SK-MEL-5 (cell line): Measurements from ENCODE around the gene CACNA1C. TPM values are rescaled to one million over a fixed set of nuclear protein-coding genes. Genes with fewer than 3 reads are reported as not detected.

Experiments used
- DNase-seq: peaks from one replicate; pipeline ENCODE4 v3.0.0-alpha.2; 2016; ENCODE audit warnings: low read depth, low spot score
- in situ Hi-C: cut with HindIII; loops from 2 replicates; pipeline ENCODE4 v1.10.0; 2016; ENCODE audit warnings: low sequenced_read_pairs, high pct_unique_total_duplicates, low pct_unique_long_range_greater_than_20kb
- total RNA-seq: library from RNA; depleted of rRNA; stranded (reverse); fragments of >200 nt; shearing (Covaris generic); gene quantifications from 2 replicates; pipeline ENCODE4 v1.2.3, GENCODE V29; 2014

The CACNA1C gene
- total RNA-seq, 1 experiment from 2014 or later: 0.05 TPM

- in situ Hi-C loops: no loop called here
- DNase-seq: no peak
Observed at GRCh38 chr12:2637371-2637770, 584.6 kb downstream of the CACNA1C start.

DNA sequence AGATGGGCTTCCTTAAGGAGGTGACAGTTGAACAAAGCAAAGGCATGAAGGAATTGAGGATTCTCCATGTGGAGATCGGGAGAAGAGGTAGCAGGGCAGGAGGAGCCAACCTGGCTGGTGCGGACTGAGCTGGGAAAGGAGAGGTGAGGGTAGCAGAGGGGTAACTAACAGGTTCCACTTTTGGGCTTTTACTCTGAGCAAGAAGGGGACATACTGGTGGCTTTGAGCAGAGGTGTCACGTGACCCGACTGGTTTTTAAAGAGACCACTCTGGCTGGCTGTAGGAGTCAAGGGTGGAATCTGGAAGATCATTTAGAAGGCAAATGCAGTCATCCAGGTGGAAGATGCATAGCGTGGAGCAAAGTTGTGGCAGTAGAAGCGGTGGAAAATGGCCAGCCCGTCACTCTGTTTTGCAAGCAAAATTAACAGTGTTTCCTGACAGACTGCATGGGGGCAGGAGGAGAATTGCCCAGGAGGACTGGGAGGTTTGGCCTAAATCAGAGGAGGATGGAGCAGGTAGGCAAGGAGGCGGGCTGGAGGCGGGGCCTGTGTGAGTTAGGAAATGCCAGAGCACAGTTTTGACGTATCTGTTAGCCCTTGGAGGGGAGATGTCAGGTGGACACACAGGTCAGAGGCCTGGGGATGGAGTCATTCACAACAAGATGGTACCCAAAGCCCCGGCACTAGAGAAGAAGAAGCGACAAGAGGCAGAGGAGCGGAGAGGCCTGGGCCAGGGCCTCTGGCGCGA, 585.7 kb downstream of the CACNA1C start:
- in situ Hi-C loops: no loop called here
- DNase-seq: no peak

DNA sequence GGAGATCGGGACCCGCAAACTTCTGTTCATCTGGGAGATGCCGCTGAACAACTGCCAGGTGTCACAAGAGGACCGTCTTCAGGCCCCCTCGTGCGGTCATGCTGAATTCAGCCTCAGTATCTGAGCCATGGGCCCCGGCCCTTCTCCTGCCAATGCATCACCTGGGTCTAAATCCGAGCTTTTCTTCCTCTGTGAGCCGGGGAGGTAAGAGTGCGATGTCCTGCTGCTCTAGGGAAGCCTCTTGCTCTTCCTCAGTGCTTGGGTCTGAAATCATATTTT, 586.2 kb downstream of the CACNA1C start:
- DNase-seq: no peak
- in situ Hi-C loops: no loop called here

- DNase-seq: peak; percentile 22
- in situ Hi-C loops: no loop called here
Observed at GRCh38 chr12:2640281-2640680, 587.5 kb downstream of the CACNA1C start.

DNA sequence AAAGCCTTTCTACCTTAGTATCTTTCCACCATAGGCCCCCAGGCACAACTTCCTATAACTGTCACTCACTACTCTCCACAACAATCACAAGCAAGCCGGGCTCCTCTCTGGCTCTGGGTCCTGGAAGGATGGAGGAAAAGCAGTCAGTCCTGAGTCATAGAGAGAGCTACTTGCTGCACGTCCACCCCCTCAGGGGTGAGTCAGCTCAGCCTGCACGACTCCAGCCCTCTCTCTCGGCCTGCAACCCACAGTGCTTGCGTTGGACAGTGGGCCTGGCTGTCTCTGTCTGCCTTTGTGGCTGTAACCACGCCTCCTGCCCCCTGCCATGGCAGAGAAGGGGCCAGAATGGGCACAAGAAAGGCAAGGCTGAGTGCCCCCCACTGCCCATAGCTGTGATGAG, 587.9 kb downstream of the CACNA1C start:
- DNase-seq: peak; percentile 29
- in situ Hi-C loops: no loop called here

DNA sequence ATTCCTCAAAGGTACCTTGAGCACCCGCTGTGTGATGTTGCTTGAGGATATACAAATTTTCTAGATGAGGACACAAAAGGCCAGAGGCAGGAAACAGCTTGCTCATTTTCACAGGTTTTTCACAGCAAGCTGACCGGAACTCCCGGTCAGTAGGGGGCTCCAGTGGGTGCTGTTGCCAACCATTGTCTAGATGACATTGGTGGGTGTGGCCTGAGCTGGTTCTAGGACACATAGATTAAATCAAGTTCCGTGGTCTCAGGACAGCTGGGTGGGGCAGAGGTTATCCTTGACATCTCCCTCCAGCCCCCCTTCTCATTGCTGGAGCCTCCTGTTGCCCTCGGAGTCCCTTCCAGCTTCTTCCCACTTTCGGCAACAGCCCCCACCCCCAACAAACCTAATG, 588.4 kb downstream of the CACNA1C start:
- peak; percentile 26 for DNase-seq
- in situ Hi-C loops: no loop called here

DNA sequence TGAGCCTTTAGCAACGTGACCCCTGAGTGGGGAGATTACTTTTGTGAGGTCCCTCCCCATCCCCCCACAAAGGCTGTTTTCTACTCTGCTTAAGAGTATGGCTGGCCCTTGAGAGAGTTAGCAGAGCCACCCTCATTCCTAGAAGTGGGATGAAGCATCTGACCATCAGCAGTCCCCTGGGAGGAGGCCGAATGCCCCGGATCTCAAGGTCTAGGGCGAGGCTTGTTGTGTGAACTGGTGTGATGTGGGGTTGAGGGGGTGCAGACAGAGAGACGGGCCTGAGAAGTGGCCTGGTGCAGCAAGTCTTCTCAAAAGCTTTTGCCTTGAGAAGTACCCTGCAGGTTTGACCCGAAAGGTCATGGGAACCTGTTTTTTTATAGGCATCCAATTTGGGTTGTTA, 589.0 kb downstream of the CACNA1C start:
- in situ Hi-C loops: no loop called here
- no peak for DNase-seq

DNA sequence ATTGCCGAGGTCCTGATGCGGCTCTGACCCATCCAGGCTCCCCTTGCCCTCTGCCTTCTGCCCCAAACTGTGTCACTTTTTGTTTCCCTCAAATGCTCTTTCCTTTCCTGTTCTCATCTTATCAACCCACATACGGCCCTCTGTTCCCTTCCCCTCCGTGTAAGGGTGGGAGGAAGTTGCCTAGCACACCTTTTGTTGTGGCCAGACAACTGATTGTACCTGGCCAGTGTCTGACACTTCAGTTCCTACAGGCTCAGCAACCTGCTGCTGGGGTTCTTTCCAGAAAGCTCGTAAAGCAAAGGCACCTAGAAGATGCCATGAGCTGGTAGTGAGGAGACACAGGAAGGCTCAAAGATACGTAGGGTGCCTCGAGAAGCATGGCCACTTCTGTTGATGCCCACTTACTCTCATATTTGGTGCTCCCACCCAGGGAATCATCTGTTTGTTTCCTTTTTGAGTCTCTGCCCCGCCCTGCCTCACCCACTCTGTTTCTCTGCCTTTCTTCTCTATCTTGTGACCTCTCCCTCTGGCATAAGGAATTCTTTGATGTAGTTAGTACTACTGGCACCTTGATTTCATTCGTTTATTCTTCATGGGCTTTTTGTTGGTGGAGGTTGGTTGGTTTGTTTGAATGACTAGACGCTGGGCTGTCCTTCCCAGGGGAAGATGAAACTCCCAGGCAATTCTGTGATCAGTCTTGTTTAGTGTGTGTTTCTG, 589.5 kb downstream of the CACNA1C start:
- no peak for DNase-seq
- in situ Hi-C loops: no loop called here

DNA sequence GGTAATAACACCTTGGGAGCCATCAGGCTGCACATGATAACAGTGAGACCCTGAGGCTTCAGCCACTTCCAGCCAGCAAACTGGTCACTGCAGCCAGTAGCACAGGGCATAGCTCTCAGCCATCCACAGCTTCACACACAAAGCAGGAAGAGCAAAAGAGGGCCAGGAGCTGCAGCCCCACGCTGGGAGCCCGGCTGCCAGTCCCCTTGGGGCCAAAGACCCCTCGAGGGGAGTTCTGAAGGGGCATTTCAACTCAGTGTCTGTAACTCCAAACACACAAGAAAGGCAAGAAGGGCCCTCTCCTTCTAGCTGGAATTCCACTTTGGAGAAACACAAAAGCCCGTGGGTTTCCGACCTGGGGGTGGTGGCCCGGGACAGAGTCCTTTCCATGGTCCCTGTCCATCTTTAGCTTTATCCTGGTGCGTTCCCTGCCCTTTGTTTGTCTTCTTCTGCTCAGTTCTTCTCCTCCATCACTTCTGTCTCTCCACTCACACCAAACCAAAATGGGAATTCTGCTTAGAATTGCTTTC, 590.2 kb downstream of the CACNA1C start:
- in situ Hi-C loops: no loop called here
- no peak for DNase-seq

GRCh38 chr12:2643576-2644135, 590.9 kb downstream of the CACNA1C start:
- DNase-seq: no peak
- in situ Hi-C loops: no loop called here

GRCh38 chr12:2644683-2645405, 592.1 kb downstream of the CACNA1C start:
- in situ Hi-C loops: no loop called here
- DNase-seq: no peak

DNA sequence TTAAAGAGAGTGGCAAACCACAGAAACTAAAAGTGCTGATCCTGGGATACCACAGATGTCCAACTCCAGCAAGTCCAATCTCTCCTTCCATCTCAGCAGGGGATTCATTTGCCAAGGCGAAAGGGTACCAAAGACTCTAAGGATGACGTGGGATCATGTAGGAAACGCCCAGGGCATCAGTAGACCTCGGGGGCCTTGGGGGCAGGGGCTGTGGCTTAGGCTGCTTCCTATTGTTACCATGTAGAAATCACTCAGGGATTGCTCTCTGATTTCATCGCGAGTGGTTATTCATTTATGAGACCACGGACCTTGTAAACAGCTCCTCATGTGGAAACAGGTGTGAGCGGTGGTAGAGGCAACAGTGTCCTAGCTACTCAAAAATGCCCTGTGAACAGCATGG, 592.7 kb downstream of the CACNA1C start:
- in situ Hi-C loops: no loop called here
- DNase-seq: no peak

GRCh38 chr12:2646341-2646740, 593.6 kb downstream of the CACNA1C start:
- no peak for DNase-seq
- in situ Hi-C loops: no loop called here

- in situ Hi-C loops: no loop called here
- no peak for DNase-seq
Observed at GRCh38 chr12:2647186-2647585, 594.4 kb downstream of the CACNA1C start.

- DNase-seq: no peak
Observed at GRCh38 chr12:2648406-2648805, 595.6 kb downstream of the CACNA1C start.

DNA sequence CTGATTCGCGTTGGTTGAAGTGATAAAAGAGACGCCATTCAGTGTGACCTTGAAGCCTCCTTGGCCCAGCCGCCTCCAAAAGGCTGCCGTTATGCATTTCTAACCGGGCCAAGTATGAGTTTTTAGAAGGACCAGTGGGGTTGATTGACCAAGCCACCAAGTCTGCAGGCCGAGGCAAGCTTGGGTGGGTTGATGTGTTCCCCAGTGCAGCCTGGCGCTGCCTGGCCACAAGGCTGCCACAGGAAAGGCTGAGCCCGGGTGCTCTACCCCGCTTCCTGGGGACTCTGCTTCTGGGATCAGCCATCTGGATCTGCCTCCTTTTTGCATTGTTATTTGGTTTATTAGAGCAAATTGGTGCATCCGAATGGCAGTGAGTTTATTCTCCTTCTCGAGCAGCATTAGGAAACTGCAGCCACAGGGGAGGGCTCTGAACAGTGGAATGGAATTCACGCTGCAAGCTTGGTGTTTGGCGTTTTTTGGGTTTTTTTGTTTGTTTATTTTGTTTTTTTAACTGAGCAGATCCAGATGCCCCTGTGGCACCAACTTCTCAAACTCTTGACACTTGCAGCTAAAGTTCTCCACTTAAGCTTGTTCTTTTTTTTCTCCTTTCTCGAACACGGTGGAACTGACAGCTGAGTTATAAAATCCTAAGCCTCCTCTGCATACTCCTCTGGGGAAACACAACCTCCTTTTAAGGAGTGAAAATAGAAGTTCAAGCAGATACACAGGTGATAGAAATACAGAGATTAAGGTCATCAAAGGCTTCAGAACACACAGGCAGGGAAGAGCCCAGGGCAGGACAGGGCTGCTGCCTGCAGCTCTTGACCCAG, 596.6 kb downstream of the CACNA1C start:
- DNase-seq: no peak
- in situ Hi-C loops: no loop called here

More at GRCh38 chr12:2648406-2648805, 595.6 kb downstream of the CACNA1C start:
- in situ Hi-C loops: no loop called here

GRCh38 chr12:2650261-2651067, 597.7 kb downstream of the CACNA1C start:
- DNase-seq: no peak
- in situ Hi-C loops: no loop called here
